Loucy (cell line): ENCODE measurements around the gene P4HA3.

Experiments
- H2AFZ ChIP-seq: fragments of 200-600 bp; sonication (generic); 2 replicates; pipeline ENCODE4 v1.6.0; 2016; ENCODE audit warnings: antibody characterized with exemption, mild to moderate bottlenecking, low read length, moderate library complexity
- H3F3A ChIP-seq: fragments of 200-600 bp; 2 replicates; pipeline ENCODE4 v1.6.0; 2016; ENCODE audit warnings: antibody characterized with exemption, low read depth, mild to moderate bottlenecking
- H3K27me3 ChIP-seq: fragments of 200-600 bp; sonication (generic); 2 replicates; pipeline ENCODE4 v1.6.1; 2014; ENCODE audit warnings: low read length, mild to moderate bottlenecking; ENCODE audit not compliant: insufficient read depth, poor library complexity, severe bottlenecking
- H3K36me3 ChIP-seq: fragments of 200-600 bp; sonication (generic); 2 replicates; pipeline ENCODE4 v1.6.1; 2016; ENCODE audit warnings: low read length; ENCODE audit not compliant: insufficient read depth
- H3K4me1 ChIP-seq: fragments of 200-600 bp; sonication (generic); 2 replicates; pipeline ENCODE4 v1.5.1; 2014; ENCODE audit warnings: low read length, mild to moderate bottlenecking; ENCODE audit not compliant: insufficient read depth, poor library complexity, severe bottlenecking
- H3K4me2 ChIP-seq: fragments of 200-600 bp; sonication (generic); 2 replicates; pipeline ENCODE4 v1.6.0; 2014; ENCODE audit warnings: antibody characterized with exemption, low read length, low read depth, mild to moderate bottlenecking; ENCODE audit not compliant: poor library complexity, severe bottlenecking
- H3K4me3 ChIP-seq: fragments of 200-600 bp; sonication (generic); 2 replicates; pipeline ENCODE4 v1.5.1; 2014; ENCODE audit warnings: low read length, mild to moderate bottlenecking, mixed read lengths; ENCODE audit not compliant: poor library complexity, severe bottlenecking
- H3K79me2 ChIP-seq: fragments of 200-600 bp; sonication (generic); 2 replicates; pipeline ENCODE4 v1.6.1; 2014; ENCODE audit warnings: low read length; ENCODE audit not compliant: insufficient read depth
- H3K9ac ChIP-seq: fragments of 200-600 bp; sonication (generic); 2 replicates; pipeline ENCODE4 v1.6.0; 2014; ENCODE audit warnings: mild to moderate bottlenecking, low read depth, low read length, moderate library complexity; ENCODE audit not compliant: poor library complexity, severe bottlenecking
- H3K9me2 ChIP-seq: fragments of 200-600 bp; sonication (generic); replicated peaks from 2 replicates; pipeline ENCODE4 v1.6.1; 2016; ENCODE audit warnings: low read depth, low read length, mixed read lengths
- H3K9me3 ChIP-seq: fragments of 200-600 bp; sonication (generic); 2 replicates; pipeline ENCODE4 v1.6.1; 2014; ENCODE audit warnings: mild to moderate bottlenecking, antibody characterized with exemption, low read length, low read depth; ENCODE audit not compliant: insufficient read depth
- H4K20me1 ChIP-seq: fragments of 200-600 bp; sonication (generic); 2 replicates; pipeline ENCODE4 v1.6.0; 2014; ENCODE audit warnings: antibody characterized with exemption, low read length, mild to moderate bottlenecking; ENCODE audit not compliant: insufficient read depth, poor library complexity, severe bottlenecking
- EZH2phosphoT487 ChIP-seq: fragments of 200-600 bp; IDR thresholded peaks from 2 replicates; pipeline ENCODE4 v1.6.1; 2018; ENCODE audit warnings: antibody characterized with exemption, mild to moderate bottlenecking, moderate library complexity, borderline replicate concordance
- TF ChIP-seq, protein P1 (sequence below): fragments of 200-600 bp; sonication (generic); conservative IDR thresholded peaks from 2 replicates; pipeline ENCODE4 v1.5.1; 2014; ENCODE audit warnings: mild to moderate bottlenecking, antibody characterized with exemption, low read length

Gene P4HA3

DNA sequence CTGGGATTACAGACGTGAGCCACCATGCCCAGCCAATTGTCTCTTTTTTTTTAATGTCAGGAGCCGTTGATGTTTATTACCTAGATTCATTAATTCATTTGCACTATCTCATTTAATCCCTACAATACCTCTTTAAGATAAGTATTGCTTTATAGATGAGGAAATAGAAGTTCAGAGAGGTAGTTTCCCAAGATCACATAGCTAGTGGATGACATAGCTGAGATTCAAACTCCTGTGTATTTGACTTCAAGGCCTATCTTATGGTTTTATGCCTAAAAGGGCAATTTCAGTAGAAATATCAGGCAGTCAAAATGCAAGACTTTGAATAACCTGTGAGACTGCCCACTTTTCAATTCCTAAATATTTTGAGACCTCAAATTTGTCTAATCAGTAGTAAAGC lies 73.9 kb downstream of the P4HA3 start:
- no peaks in the 10 kb centered on the region for H3K9me3 ChIP-seq
- H3K27me3 ChIP-seq = no peaks in the 10 kb centered on the region
- H3K4me3 ChIP-seq = no peak overlapping the region
- H2AFZ ChIP-seq = no peak overlapping the region
- H3K9me2 ChIP-seq = no peaks in the 10 kb centered on the region
- H4K20me1 ChIP-seq = no peaks in the 10 kb centered on the region
- H3K36me3 ChIP-seq = peaks cover 90% of the 10 kb centered on the region
- TF ChIP-seq EZH2phosphoT487 = no peak
- TF ChIP-seq, protein P1, sequence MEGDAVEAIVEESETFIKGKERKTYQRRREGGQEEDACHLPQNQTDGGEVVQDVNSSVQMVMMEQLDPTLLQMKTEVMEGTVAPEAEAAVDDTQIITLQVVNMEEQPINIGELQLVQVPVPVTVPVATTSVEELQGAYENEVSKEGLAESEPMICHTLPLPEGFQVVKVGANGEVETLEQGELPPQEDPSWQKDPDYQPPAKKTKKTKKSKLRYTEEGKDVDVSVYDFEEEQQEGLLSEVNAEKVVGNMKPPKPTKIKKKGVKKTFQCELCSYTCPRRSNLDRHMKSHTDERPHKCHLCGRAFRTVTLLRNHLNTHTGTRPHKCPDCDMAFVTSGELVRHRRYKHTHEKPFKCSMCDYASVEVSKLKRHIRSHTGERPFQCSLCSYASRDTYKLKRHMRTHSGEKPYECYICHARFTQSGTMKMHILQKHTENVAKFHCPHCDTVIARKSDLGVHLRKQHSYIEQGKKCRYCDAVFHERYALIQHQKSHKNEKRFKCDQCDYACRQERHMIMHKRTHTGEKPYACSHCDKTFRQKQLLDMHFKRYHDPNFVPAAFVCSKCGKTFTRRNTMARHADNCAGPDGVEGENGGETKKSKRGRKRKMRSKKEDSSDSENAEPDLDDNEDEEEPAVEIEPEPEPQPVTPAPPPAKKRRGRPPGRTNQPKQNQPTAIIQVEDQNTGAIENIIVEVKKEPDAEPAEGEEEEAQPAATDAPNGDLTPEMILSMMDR = no peak
- no peak overlapping the region for H3K4me2 ChIP-seq
- no peaks in the 10 kb centered on the region for H3F3A ChIP-seq
- H3K9ac ChIP-seq = no peak overlapping the region
- H3K79me2 ChIP-seq = no peaks in the 10 kb centered on the region
- H3K4me1 ChIP-seq = no peaks in the 10 kb centered on the region

DNA sequence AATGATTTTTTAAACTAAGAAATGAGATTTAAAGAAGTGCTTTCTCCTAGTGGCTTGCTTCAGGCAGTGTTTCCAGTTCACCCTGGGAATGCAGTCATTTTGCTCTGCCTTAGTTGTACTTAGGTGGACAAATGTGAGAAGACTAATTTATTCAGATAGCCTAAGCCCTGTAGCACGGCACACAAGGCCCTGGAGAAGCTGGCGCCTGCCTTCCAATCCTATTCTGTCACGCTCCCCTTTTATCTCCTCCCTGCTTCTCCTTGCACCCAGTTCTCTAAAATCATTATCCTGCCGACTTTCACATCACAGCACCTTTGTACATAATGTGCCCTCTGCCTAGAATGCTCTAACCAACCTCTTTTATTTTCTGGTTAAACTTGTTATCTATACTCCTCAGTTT lies 76.3 kb downstream of the P4HA3 start:
- Histone ChIP-seq H3K79me2 (no peaks in the 10 kb centered on the region), H3K4me1 (peaks cover 5% of the 10 kb centered on the region), H4K20me1 (no peaks in the 10 kb centered on the region), H3K4me3 (no peak overlapping the region), H3K36me3 (peaks cover 93% of the 10 kb centered on the region), H3K9me2 (no peaks in the 10 kb centered on the region), H3F3A (no peaks in the 10 kb centered on the region), H3K9ac (no peak overlapping the region), H2AFZ (no peak overlapping the region), H3K4me2 (no peak overlapping the region), H3K27me3 (no peaks in the 10 kb centered on the region), H3K9me3 (no peaks in the 10 kb centered on the region)
- no peak for TF ChIP-seq EZH2phosphoT487
- TF ChIP-seq, protein P1 = no peak

DNA sequence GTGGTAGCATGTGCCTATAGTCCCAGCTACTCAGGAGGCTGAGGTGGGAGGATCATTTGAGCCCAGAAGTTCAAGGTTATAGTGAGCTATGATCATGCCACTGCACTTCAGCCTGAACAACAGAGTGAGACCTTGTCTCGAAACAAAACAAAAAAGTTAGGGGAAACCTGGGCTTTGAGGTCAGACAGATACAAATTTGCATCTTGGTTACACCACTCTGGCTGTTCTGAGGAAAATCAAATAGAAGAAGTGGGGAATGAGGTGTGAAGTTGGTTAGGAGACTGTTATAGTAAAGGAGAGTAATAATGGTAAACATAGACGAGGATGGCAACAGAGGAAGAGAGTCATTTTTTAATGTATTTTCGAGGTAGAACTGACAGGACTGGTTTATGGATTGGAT lies 77.8 kb downstream of the P4HA3 start:
- Histone ChIP-seq H4K20me1 (no peaks in the 10 kb centered on the region), H3F3A (no peaks in the 10 kb centered on the region), H3K9me2 (no peaks in the 10 kb centered on the region), H3K27me3 (no peaks in the 10 kb centered on the region), H3K9ac (no peak overlapping the region), H2AFZ (no peak overlapping the region), H3K79me2 (no peaks in the 10 kb centered on the region), H3K9me3 (no peaks in the 10 kb centered on the region), H3K4me2 (no peak overlapping the region), H3K4me3 (no peak overlapping the region), H3K4me1 (peaks cover 5% of the 10 kb centered on the region), H3K36me3 (peaks cover 86% of the 10 kb centered on the region)
- TF ChIP-seq, protein P1 = no peak
- no peak for TF ChIP-seq EZH2phosphoT487
